Measurements from ENCODE around the gene FBRS.
A peak's percentile ranks its signal among the peaks of the same experiment; 100 is the strongest.

FBRS gene

DNA sequence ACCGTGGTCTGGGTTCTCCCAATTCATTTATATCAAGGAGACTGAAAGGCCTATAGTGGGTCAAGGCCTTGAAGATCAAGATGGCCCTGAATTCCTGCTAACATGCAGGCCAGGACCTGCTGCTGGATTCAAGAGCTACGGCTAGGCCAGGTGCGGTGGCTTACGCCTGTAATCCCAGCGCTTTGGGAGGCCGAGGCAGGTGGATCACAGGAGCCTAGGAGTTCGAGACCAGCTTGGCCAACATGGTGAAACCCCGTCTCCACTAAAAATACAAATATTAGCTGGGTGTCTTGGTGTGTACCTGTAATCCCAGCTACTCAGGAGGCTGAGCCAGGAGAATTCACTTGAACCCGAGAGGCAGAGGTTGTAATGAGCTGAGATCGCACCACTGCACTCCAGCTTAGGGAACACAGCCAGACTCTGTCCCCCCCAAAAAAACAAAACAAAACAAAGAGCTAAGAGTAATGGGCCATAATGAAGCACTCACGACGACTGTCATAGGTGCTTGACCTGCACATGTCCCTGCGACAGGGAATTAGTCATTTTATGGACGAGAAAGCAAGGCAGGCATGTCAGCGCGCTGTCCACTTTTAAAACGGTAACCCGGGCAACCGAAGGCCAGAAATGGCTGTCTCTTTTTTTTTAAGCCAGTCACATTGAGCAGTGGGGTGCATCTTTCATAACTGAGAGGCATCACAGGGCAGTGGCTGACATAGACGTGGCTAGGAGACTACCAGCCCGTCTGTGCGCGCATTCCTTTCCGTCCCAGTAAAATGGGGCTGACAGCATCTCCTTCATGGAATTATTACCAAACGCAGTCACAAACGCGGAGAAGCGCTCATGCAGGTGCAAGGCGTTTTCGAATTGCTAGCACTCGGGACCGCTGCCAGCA is 1.0 kb upstream of the FBRS start:
- peak; percentile 21 for DNase-seq (ENCODE audit: low spot score)
- POLR2A ChIA-PET (ENCODE audit: low non-redundant PET), result no interaction called here
- CTCF ChIA-PET, result interaction anchor here (0.7 kb wide), 1 partner anchor 940 kb away, joined by 4 read pairs; no protein-coding TSS in a partner anchor
- TF ChIP-seq, protein P1, sequence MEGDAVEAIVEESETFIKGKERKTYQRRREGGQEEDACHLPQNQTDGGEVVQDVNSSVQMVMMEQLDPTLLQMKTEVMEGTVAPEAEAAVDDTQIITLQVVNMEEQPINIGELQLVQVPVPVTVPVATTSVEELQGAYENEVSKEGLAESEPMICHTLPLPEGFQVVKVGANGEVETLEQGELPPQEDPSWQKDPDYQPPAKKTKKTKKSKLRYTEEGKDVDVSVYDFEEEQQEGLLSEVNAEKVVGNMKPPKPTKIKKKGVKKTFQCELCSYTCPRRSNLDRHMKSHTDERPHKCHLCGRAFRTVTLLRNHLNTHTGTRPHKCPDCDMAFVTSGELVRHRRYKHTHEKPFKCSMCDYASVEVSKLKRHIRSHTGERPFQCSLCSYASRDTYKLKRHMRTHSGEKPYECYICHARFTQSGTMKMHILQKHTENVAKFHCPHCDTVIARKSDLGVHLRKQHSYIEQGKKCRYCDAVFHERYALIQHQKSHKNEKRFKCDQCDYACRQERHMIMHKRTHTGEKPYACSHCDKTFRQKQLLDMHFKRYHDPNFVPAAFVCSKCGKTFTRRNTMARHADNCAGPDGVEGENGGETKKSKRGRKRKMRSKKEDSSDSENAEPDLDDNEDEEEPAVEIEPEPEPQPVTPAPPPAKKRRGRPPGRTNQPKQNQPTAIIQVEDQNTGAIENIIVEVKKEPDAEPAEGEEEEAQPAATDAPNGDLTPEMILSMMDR (conservative IDR thresholded peaks at IDR 0.05; ENCODE audit: low read depth), result no peak
- peak overlapping the region; percentile 98 for H3K27ac ChIP-seq

DNA sequence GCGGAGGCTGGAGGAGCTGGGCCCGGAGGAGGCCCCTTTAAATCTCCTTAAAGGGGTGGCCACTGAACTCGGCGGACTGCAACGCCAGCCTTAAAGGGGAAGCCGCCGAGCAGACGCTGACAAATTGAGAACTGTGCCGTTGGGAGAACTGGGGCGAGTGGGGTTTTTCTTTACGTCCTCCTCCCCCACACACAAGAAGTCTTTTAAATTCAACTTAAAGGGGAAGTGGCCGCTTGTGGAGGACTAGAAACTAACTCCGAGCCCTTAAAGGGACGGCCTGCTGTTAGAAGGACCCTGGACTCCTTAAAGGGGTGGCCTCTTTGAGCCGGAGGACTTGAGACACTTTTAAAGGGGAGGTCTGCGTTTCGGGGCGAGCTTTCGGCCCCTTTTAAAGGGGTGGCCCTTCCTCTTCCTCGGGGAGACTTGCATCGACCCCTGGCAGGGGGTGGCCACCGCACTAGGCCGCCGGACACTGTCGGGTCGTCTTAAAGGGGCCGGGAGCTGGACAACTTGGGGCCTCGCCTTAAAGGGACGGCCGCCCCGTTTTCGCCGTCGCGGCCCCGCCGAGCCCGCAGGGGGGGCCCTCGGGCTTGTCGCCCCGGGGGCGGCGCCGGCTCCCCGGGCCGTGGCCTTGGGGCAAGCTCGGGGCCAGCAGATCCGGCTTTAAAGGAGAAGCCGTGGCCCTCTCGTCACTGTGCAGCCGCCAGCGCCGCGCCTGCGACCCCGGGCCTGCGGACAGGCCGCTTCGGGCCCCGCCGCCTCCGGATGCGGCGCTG is 688 bp downstream of the FBRS start:
- ChIA-PET POLR2A (ENCODE audit: low non-redundant PET) (interaction anchor here (0.5 to 1.0 kb wide), 3 partner anchors 69 to 241 kb away, joined by 3 read pairs; no protein-coding TSS in a partner anchor), CTCF (interaction anchor here (0.6 to 1.3 kb wide), 4 partner anchors 15 to 132 kb away, joined by 4 to 8 read pairs (median 5); no protein-coding TSS in a partner anchor)
- TF ChIP-seq, protein P1 (conservative IDR thresholded peaks at IDR 0.05; ENCODE audit: low read depth), result peak; percentile 33
- peak; percentile 87 for DNase-seq (ENCODE audit: low spot score)
- peak overlapping the region; percentile 98 for H3K27ac ChIP-seq

DNA sequence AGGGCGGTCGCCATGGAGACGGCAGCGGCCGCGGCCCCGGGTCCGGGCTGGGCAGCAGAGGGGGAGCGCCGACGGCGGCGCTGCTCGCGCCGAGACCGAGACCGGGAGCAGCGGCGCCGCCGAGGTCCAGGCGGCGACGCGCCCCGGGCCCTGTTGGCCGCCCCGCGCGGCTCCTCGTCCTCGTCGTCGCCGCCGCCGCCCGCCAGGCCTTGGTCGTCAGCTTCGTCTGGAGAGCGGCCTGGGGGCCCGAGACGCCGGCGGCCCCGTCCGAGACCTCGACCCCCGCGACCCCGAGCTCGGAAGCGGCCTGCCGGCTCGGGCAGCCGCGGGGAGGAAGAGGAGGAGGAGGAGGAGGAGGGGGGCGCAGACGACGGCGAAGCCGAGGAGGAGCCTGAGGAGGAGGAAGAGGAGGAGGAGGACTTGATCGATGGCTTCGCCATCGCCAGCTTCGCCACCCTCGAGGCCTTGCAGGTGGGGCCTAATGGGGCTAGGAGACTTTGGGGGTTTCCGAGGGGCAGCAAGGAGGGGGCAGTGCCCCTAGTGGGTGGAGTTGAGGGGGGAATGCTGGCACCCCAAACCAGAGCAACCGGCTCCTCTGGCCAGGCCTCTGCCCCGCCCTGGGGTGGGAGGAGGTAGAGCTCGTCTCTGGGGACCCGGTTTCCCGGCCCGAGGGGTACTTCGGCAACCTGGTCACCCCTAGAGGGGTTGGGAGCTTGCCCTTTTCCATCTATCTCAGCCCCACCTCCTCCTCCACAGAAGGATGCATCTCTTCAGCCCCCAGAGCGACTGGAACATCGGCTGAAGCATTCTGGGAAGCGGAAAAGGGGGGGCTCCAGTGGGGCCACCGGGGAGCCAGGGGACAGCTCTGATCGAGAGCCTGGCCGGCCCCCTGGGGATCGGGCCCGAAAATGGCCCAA is 1.5 kb downstream of the FBRS start:
- H3K27ac ChIP-seq, result peak overlapping the region; percentile 98
- CTCF ChIA-PET, result interaction anchor here (1.1 to 1.3 kb wide), 3 partner anchors 15 to 124 kb away, joined by 4 to 8 read pairs (median 6); no protein-coding TSS in a partner anchor
- POLR2A ChIA-PET (ENCODE audit: low non-redundant PET), result no interaction called here
- TF ChIP-seq, protein P1 (conservative IDR thresholded peaks at IDR 0.05; ENCODE audit: low read depth), result 0 out of 2 replicates have a peak, but pooled peaks have one; percentile 6
- peak; percentile 12 for DNase-seq (ENCODE audit: low spot score)

DNA sequence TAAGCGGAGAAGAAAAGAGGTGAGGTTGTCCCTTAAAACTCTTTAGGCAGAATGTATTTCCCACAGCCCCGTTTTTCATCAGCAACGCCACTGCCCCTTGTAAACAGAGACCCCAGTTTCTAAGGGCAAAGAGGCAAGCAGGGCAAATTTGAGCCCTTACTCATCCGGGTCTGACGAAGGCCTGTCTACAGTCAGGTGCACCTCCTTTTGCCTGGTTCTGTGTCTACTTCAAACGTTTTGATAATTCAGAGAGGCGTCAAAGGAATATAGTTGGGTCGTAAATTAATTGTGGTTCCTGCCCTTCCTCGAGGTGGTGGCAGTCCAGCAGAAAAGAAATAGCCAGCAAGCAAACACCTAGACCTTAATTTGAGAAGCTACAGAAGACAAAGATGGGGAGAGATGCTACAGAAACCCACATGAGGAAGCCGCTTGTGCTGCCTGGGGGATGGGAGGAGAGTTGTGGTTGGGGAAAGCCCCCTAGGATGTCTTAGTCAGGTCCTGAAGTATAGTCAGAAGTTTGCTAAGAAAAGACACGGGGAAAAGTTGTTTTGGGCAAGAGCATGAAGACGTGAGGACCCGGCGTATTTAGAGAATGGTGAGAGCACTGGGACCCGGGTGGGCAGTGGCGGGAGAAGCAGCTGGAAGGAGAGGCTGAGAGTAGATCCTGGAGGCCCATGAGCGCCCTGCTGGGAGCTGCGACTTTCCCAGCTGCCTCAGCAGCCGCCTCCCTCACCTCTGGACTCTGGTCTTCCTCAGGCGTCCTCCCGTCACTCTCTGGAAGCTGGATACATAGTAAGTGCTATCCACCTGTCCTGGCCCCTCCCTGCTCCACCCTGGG is 2.4 kb downstream of the FBRS start:
- CTCF ChIA-PET, result interaction anchor here (0.6 kb wide), 1 partner anchor 259 kb away, joined by 4 read pairs; no protein-coding TSS in a partner anchor
- H3K27ac ChIP-seq, result peak overlapping the region; percentile 98
- POLR2A ChIA-PET (ENCODE audit: low non-redundant PET), result no interaction called here
- TF ChIP-seq, protein P1 (conservative IDR thresholded peaks at IDR 0.05; ENCODE audit: low read depth), result no peak
- DNase-seq (ENCODE audit: low spot score), result no peak

DNA sequence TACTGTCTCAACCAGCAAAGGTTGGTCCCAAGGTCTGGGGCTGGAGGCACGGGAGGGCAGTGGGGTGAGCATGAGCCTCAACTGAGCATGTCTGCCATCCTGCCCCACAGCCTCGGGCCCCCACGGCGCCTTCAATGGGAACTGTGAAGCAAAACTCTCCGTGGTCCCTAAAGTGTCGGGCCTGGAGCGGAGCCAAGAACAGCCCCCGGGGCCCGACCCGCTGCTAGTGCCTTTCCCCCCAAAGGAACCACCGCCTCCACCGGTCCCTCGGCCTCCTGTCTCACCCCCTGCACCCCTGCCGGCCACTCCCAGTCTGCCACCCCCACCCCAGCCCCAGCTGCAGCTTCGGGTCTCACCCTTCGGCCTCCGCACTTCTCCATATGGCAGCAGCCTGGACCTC is 4.2 kb downstream of the FBRS start:
- ChIA-PET POLR2A (ENCODE audit: low non-redundant PET) (no interaction called here), CTCF (interaction anchor here (1.1 kb wide), 1 partner anchor 31 kb away, joined by 3 read pairs; no protein-coding TSS in a partner anchor)
- no peak for DNase-seq (ENCODE audit: low spot score)
- TF ChIP-seq, protein P1 (conservative IDR thresholded peaks at IDR 0.05; ENCODE audit: low read depth), result no peak
- peak overlapping the region; percentile 18 for H3K27ac ChIP-seq
